NCI-H526 treated with DMSO at 0.1 percent for 48 hours (cell line): ENCODE results near the gene FAM83E.
"Not testable (repeated sequence)": the region's sequence is repeated elsewhere in the genome, so short reads cannot be mapped to it uniquely, and the experiment has no call there.

ENCODE experiments used
- DNase-seq: peaks from one replicate; lab custom pipeline; 2025; lab: John Stamatoyannopoulos, UW

Gene FAM83E

GRCh38 chr19:48639483-48640375 lies 24.9 kb upstream of the FAM83E start:
- DNase-seq: no peak

GRCh38 chr19:48638831-48639381 lies 24.0 kb upstream of the FAM83E start:
- DNase-seq: no peak

GRCh38 chr19:48637948-48638830 lies 23.3 kb upstream of the FAM83E start:
- DNase-seq: peak; percentile 87

GRCh38 chr19:48637449-48637947 lies 22.6 kb upstream of the FAM83E start:
- DNase-seq: peak; percentile 96

GRCh38 chr19:48636859-48637448 lies 22.1 kb upstream of the FAM83E start, which contains the start of gene DBP:
Gene DBP, minus strand, starts transcription at chr19:48637379. Its CDS starts 385 bp downstream, at chr19:48636994.
- DNase-seq: peak; percentile 47

- no peak for DNase-seq
Observed at GRCh38 chr19:48635966-48636858, 21.3 kb upstream of the FAM83E start.

- DNase-seq: peak; percentile 18
Observed at GRCh38 chr19:48635263-48635965, 20.5 kb upstream of the FAM83E start.

GRCh38 chr19:48634424-48635262 lies 19.8 kb upstream of the FAM83E start:
- peak; percentile 88 for DNase-seq

- no peak for DNase-seq
Observed at GRCh38 chr19:48634036-48634342, 19.1 kb upstream of the FAM83E start.

- DNase-seq: no peak
Observed at GRCh38 chr19:48633148-48634035, 18.5 kb upstream of the FAM83E start.

GRCh38 chr19:48632692-48633147 lies 17.8 kb upstream of the FAM83E start:
- DNase-seq: no peak

- not testable (repeated sequence) for DNase-seq
Observed at GRCh38 chr19:48632286-48632685, 17.4 kb upstream of the FAM83E start.

GRCh38 chr19:48631225-48631624 lies 16.3 kb upstream of the FAM83E start:
- no peak for DNase-seq

- DNase-seq: no peak
Observed at GRCh38 chr19:48630296-48631063, 15.6 kb upstream of the FAM83E start.

GRCh38 chr19:48629599-48630295 lies 14.9 kb upstream of the FAM83E start:
- DNase-seq: peak; percentile 13

GRCh38 chr19:48629297-48629598 lies 14.4 kb upstream of the FAM83E start:
- DNase-seq: no peak
